ENCODE measurements around the gene YEATS4. TPM values are rescaled to one million over a fixed set of nuclear protein-coding genes. Genes with fewer than 3 reads are reported as not detected.

YEATS4 gene
- total and polyA plus RNA-seq, 4 donors, result 12.0 to 15.0 (median 14.1) TPM

DNA sequence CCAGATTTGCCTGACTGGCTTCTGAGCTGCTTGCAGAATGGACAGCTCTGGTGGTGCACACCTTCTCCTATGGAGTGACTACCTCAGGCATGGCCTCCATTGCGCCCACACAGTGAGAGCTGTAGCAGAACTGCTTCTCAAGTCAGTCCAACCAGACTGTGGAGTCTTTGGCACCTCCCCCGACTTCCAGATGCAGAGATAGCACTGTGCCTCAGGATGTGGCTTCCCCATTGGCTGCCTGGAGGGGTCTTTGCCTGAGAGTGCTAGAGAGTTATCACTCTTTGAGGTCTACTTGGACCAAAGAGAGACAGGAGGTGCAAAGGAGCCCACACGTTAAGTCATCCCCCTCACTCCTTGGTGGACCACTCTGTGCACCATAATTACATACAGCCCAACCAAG, 65.9 kb downstream of the YEATS4 start:
- 91 to 95% methylated on average over 3 of the region's 3 CpGs for WGBS, 2 donors
- no peak for TF ChIP-seq CTCF (IDR thresholded peaks at IDR 0.05; ENCODE audit: control extremely low read depth, extremely low read depth)
- H3K36me3 ChIP-seq (ENCODE audit: control insufficient read depth in 4 of 4, insufficient read depth in 4 of 4, low read length in 4 of 4), result no peaks in the 10 kb centered on the region
- no peaks in the 10 kb centered on the region for H3K4me1 ChIP-seq (ENCODE audit: control insufficient read depth in 5 of 5, insufficient read depth in 5 of 5, low read length in 5 of 5)
- H3K27me3 ChIP-seq (ENCODE audit: control insufficient read depth in 3 of 3, insufficient read depth in 3 of 3, low read length in 2 of 3), result no peaks in the 10 kb centered on the region
- DNase-seq (no peak), ATAC-seq (ENCODE audit: insufficient read depth, low FRiP score) (no peak)
- no peak overlapping the region for H3K9ac ChIP-seq (ENCODE audit: insufficient read depth in 1 of 2, low read length in 2 of 2)
- H3K27ac ChIP-seq (ENCODE audit: low read depth in 1 of 2, low read length in 1 of 2), result no peak overlapping the region
- H3K9me3 ChIP-seq (ENCODE audit: control insufficient read depth in 4 of 4, insufficient read depth in 3 of 4, low read length in 3 of 4), result no peaks in the 10 kb centered on the region
- no peak overlapping the region for H3K4me3 ChIP-seq

DNA sequence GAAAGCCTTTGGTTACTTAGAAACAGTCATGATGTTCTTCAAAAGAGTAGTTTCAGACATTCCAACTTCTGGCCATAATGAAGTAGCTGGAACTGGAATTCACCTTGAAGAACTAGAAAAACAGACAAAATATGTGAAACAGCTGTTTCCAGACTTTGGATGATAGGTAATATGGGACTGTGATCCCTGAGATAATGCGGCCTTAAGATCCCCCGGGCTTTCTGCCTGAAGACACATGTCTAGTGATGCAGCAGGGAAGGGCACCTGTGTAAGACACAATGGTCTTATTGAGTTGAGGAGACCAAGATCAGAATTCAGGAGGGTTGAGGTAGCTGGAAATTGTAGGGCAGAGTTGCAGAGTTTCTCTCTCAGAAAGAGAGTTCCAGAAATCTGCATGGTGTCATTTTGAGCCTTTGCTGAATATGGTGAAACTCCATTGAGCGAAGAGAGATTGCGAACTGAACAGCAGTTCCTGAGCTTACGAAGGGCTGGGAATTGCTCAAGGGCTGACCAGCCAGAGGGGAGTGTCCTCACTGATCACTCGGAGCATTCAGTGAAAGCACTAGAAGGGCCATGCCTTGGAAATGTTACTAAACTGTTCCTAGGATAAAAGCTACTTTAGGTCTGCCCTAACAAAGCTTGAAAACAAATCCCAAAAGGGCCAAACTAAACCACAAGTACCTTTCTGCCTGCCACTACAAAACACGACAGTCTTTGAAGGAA, 69.0 kb downstream of the YEATS4 start:
- Histone ChIP-seq H3K4me1 (ENCODE audit: control insufficient read depth in 5 of 5, insufficient read depth in 5 of 5, low read length in 5 of 5) (peaks cover 0 to 4% (median 0%) of the 10 kb centered on the region in 5 donors), H3K9ac (ENCODE audit: insufficient read depth in 1 of 2, low read length in 2 of 2) (no peak overlapping the region), H3K36me3 (ENCODE audit: control insufficient read depth in 4 of 4, insufficient read depth in 4 of 4, low read length in 4 of 4) (no peaks in the 10 kb centered on the region), H3K9me3 (ENCODE audit: control insufficient read depth in 4 of 4, insufficient read depth in 3 of 4, low read length in 3 of 4) (no peaks in the 10 kb centered on the region), H3K27ac (ENCODE audit: low read depth in 1 of 2, low read length in 1 of 2) (no peak overlapping the region), H3K4me3 (no peak overlapping the region), H3K27me3 (ENCODE audit: control insufficient read depth in 3 of 3, insufficient read depth in 3 of 3, low read length in 2 of 3) (no peaks in the 10 kb centered on the region)
- no peak for DNase-seq
- ATAC-seq (ENCODE audit: insufficient read depth, low FRiP score), result no peak
- TF ChIP-seq CTCF (IDR thresholded peaks at IDR 0.05; ENCODE audit: control extremely low read depth, extremely low read depth), result no peak
- 64 to 82% methylated on average over 7 of the region's 7 CpGs for WGBS, 2 donors

GRCh38 chr12:69430942-69431590, 71.5 kb downstream of the YEATS4 start:
- H3K36me3 ChIP-seq (ENCODE audit: control insufficient read depth in 4 of 4, insufficient read depth in 4 of 4, low read length in 4 of 4), result no peaks in the 10 kb centered on the region
- H3K9me3 ChIP-seq (ENCODE audit: control insufficient read depth in 4 of 4, insufficient read depth in 3 of 4, low read length in 3 of 4), result no peaks in the 10 kb centered on the region
- ATAC-seq (ENCODE audit: insufficient read depth, low FRiP score), result no peak
- no peak for DNase-seq
- no peak for TF ChIP-seq CTCF (IDR thresholded peaks at IDR 0.05; ENCODE audit: control extremely low read depth, extremely low read depth)
- 78 to 90% methylated on average over 8 of the region's 8 CpGs for whole genome bisulfite sequencing, 2 donors
- H3K4me1 ChIP-seq (ENCODE audit: control insufficient read depth in 5 of 5, insufficient read depth in 5 of 5, low read length in 5 of 5), result peaks cover 0 to 4% (median 0%) of the 10 kb centered on the region in 5 donors
- H3K4me3 ChIP-seq, result no peak overlapping the region
- no peak overlapping the region for H3K9ac ChIP-seq (ENCODE audit: insufficient read depth in 1 of 2, low read length in 2 of 2)
- H3K27ac ChIP-seq (ENCODE audit: low read depth in 1 of 2, low read length in 1 of 2), result peak overlapping the region; percentile 24 to 48
- no peaks in the 10 kb centered on the region for H3K27me3 ChIP-seq (ENCODE audit: control insufficient read depth in 3 of 3, insufficient read depth in 3 of 3, low read length in 2 of 3)

Data from lung (tissue), 12 donors.